Neural cell (in vitro differentiated cells): ENCODE data around the gene CARMIL1.

ENCODE experiments used
- CTCF ChIP-seq: fragments of 450-650 bp; IDR thresholded peaks from 2 replicates; pipeline ENCODE4 v1.5.1; 2014; ENCODE audit warnings: antibody characterized with exemption, mild to moderate bottlenecking, moderate library complexity; ENCODE audit not compliant: poor library complexity, severe bottlenecking
- EP300 ChIP-seq: fragments of 450-650 bp; conservative IDR thresholded peaks from 2 replicates; pipeline ENCODE4 v1.6.1; 2014; ENCODE audit warnings: antibody characterized with exemption, mild to moderate bottlenecking, moderate library complexity; ENCODE audit not compliant: poor library complexity, severe bottlenecking
- EZH2 ChIP-seq: fragments of 200-600, 300-800 bp; shearing (Covaris generic), sonication (generic); IDR thresholded peaks from 2 replicates; pipeline ENCODE4 v1.6.1; 2014; ENCODE audit warnings: antibody characterized with exemption, low read length, borderline replicate concordance, mild to moderate bottlenecking; ENCODE audit not compliant: insufficient read depth, poor library complexity, severe bottlenecking
- POLR2AphosphoS5 ChIP-seq: IDR thresholded peaks from 2 replicates; pipeline ENCODE4 v1.6.1; 2012
- RAD21 ChIP-seq: fragments of 450-650 bp; conservative IDR thresholded peaks from 2 replicates; pipeline ENCODE4 v1.6.1; 2014; ENCODE audit warnings: antibody characterized with exemption, mild to moderate bottlenecking, moderate library complexity
- TAF1 ChIP-seq: IDR thresholded peaks from 2 replicates; pipeline ENCODE4 v1.6.1; 2012; ENCODE audit warnings: low read depth

- no peak for TF ChIP-seq POLR2AphosphoS5
- no peak for TF ChIP-seq CTCF
- no peak for TF ChIP-seq EP300
- no peak for TF ChIP-seq RAD21
- no peak for TF ChIP-seq EZH2
- TF ChIP-seq TAF1, result no peak
These were observed 13.2 kb downstream of the CARMIL1 start for GRCh38 chr6:25292384-25292783.
